Esophagus muscularis mucosa (tissue), 4 donors: ENCODE results near the gene LRRK1.

Source experiments
- CTCF ChIP-seq, 3 experiments: fragments of 200-600 bp in 2 of 3; fragments of 450-650 bp in 1 of 3; sonication (generic) in 2 of 3; IDR thresholded peaks; one replicate each; pipeline ENCODE4 v1.5.1; 2017 to 2019; ENCODE audit warnings: antibody characterized with exemption in 3 of 3, mild to moderate bottlenecking in 2 of 3, moderate library complexity in 1 of 3
- EP300 ChIP-seq: sonication (generic); formaldehyde crosslinking; IDR thresholded peaks from one replicate; pipeline ENCODE4 v1.6.1; 2017; ENCODE audit warnings: antibody characterized with exemption
- POLR2A ChIP-seq: fragments of 450-650 bp; IDR thresholded peaks from one replicate; pipeline ENCODE4 v1.6.1; 2017; ENCODE audit warnings: antibody characterized with exemption, moderate library complexity, mild to moderate bottlenecking, low read depth
- POLR2AphosphoS5 ChIP-seq, 2 donors: sonication (generic); formaldehyde crosslinking; IDR thresholded peaks; one replicate each; pipeline ENCODE4 v1.6.1; 2017; ENCODE audit warnings: antibody characterized with exemption in 2 of 2

GRCh38 chr15:101054116-101054515 lies 135.0 kb downstream of the LRRK1 start:
- TF ChIP-seq CTCF (IDR thresholded peaks at IDR 0.05) (no peak), POLR2A (no peak), EP300 (no peak), POLR2AphosphoS5 (IDR thresholded peaks at IDR 0.05) (no peak)
